ENCODE measurements around the gene KCNG4. TPM values are rescaled to one million over a fixed set of nuclear protein-coding genes. Genes with fewer than 3 reads are reported as not detected.

KCNG4 gene
- total RNA-seq, 2 experiments from 2014 or later = not detected

DNA sequence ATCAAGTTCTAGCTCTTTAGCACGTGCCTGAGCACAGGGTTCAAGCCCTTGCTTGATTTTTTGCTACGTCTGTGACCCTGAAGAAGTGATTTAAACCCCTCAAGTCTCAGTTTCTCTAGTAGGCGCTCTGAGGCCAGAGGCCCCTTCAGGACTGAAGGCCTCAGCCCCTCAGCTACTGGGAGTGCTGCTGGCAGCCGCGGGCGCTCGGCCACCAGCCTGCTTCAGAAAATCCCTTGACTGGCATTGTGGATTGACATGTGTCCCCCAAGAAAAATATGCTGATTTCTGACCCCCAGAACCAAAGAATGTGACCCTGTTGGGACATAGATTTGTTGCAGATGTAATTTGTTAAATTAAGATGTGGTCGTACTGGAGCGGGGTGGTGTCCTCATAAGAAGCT is 34.7 kb upstream of the KCNG4 start:
- Mint-ChIP-seq H3K9me3 (ENCODE audit: low read depth) (no peaks in the 10 kb centered on the region), H3K36me3 (no peaks in the 10 kb centered on the region), H3K27me3 (peaks cover 10% of the 10 kb centered on the region), H3K4me1 (no peaks in the 10 kb centered on the region), H3K4me3 (no peak overlapping the region), H3K27ac (no peak overlapping the region)
- ATAC-seq = no peak
- no peak for DNase-seq
- CTCF ChIA-PET = no interaction called here

- Mint-ChIP-seq H3K27me3 (peaks cover 1% of the 10 kb centered on the region), H3K9me3 (ENCODE audit: low read depth) (no peaks in the 10 kb centered on the region), H3K4me3 (no peak overlapping the region), H3K27ac (no peak overlapping the region), H3K4me1 (no peaks in the 10 kb centered on the region), H3K36me3 (no peaks in the 10 kb centered on the region)
- no peak for DNase-seq
- ATAC-seq = no peak
- CTCF ChIA-PET = interaction anchor here (1.2 kb wide), 1 partner anchor 400 kb away, joined by 3 read pairs; no protein-coding TSS in a partner anchor
Observed at GRCh38 chr16:84272740-84273320, 33.0 kb upstream of the KCNG4 start.

GRCh38 chr16:84271866-84272265 is 32.1 kb upstream of the KCNG4 start:
- DNase-seq (no peak), ATAC-seq (no peak)
- no peaks in the 10 kb centered on the region for H3K4me1 Mint-ChIP-seq
- H3K27me3 Mint-ChIP-seq = no peaks in the 10 kb centered on the region
- H3K36me3 Mint-ChIP-seq = no peaks in the 10 kb centered on the region
- H3K4me3 Mint-ChIP-seq = no peak overlapping the region
- no peak overlapping the region for H3K27ac Mint-ChIP-seq
- CTCF ChIA-PET = interaction anchor here (1.2 kb wide), 1 partner anchor 401 kb away, joined by 3 read pairs; no protein-coding TSS in a partner anchor
- H3K9me3 Mint-ChIP-seq (ENCODE audit: low read depth) = no peaks in the 10 kb centered on the region

DNA sequence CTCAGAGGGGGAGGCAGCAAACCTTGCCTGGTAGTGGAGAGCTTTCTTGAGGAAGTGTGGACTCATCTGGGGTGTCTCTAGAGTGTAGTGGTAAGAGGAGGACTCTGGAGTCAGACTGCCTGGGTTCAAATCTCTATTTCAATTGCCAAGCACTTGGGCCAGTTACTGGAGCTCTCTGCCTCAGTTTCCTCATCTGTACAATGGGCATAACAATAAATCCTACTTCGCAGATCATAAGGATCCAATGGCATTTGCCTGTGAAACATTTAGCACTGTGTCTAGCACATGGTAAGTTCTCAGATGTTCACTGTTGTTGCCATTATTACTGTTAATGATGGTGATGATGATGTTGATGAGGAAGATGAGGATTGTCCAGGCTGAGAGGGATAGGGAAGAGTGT is 31.2 kb upstream of the KCNG4 start:
- Mint-ChIP-seq H3K36me3 (no peaks in the 10 kb centered on the region), H3K9me3 (ENCODE audit: low read depth) (no peaks in the 10 kb centered on the region), H3K4me3 (no peak overlapping the region), H3K4me1 (no peaks in the 10 kb centered on the region), H3K27me3 (no peaks in the 10 kb centered on the region), H3K27ac (no peak overlapping the region)
- CTCF ChIA-PET = no interaction called here
- ATAC-seq (no peak), DNase-seq (no peak)

GRCh38 chr16:84270531-84270930 is 30.7 kb upstream of the KCNG4 start:
- Mint-ChIP-seq H3K4me3 (no peak overlapping the region), H3K27me3 (no peaks in the 10 kb centered on the region), H3K36me3 (no peaks in the 10 kb centered on the region), H3K27ac (no peak overlapping the region), H3K4me1 (no peaks in the 10 kb centered on the region), H3K9me3 (ENCODE audit: low read depth) (no peaks in the 10 kb centered on the region)
- CTCF ChIA-PET = no interaction called here
- DNase-seq = no peak
- no peak for ATAC-seq

DNA sequence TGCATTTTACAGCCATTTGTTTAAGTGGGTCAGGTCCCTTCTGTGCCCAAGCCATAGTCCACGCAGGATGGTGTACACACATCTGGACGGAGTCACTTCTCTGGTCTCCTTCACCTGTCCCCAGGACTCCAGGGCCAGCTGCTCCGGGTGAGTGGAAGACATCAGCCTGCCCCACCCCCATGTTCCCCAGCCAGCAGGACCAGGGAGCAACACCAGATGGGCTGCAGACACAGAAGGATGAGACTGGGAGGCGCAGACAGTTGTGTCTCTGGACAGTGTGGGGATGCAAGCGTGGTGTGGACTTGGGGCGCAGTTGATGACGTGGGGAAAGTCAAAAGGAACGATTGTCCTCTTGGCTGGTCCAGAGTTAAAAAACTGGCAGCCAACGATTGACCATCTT is 30.3 kb upstream of the KCNG4 start:
- Mint-ChIP-seq H3K27me3 (no peaks in the 10 kb centered on the region), H3K4me1 (no peaks in the 10 kb centered on the region), H3K36me3 (no peaks in the 10 kb centered on the region), H3K9me3 (ENCODE audit: low read depth) (no peaks in the 10 kb centered on the region), H3K27ac (no peak overlapping the region), H3K4me3 (no peak overlapping the region)
- CTCF ChIA-PET = no interaction called here
- no peak for DNase-seq
- no peak for ATAC-seq

GRCh38 chr16:84268291-84269040 is 28.7 kb upstream of the KCNG4 start:
- H3K36me3 Mint-ChIP-seq = no peaks in the 10 kb centered on the region
- CTCF ChIA-PET = interaction anchor here (0.7 kb wide), 2 partner anchors 36 to 236 kb away, joined by 3 read pairs; partner anchors contain the start of gene MEAK7
- no peak for ATAC-seq
- H3K27ac Mint-ChIP-seq = no peak overlapping the region
- no peaks in the 10 kb centered on the region for H3K4me1 Mint-ChIP-seq
- no peak for DNase-seq
- no peaks in the 10 kb centered on the region for H3K9me3 Mint-ChIP-seq (ENCODE audit: low read depth)
- H3K4me3 Mint-ChIP-seq = no peak overlapping the region
- H3K27me3 Mint-ChIP-seq = no peaks in the 10 kb centered on the region

DNA sequence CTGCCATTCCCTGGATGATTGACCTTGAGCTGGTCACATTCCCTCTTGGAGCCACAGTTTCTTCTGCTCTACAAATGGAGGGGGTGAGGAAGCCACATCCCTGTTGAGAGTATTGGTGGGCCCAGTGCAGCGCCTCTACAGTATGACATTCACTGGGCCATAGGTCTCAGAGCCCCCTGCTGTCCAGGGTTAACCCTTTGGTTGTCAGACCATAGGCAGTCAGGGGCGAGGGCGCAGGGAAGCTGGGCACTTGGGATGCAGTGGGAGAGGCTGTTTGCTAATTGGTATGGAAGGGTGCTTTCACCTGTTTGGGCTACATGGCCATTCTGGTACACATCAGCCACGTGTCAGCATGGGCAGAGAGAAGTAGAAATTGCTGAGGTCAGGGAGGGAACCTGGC is 27.6 kb upstream of the KCNG4 start:
- Mint-ChIP-seq H3K9me3 (ENCODE audit: low read depth) (no peaks in the 10 kb centered on the region), H3K27ac (no peak overlapping the region), H3K36me3 (no peaks in the 10 kb centered on the region), H3K4me3 (no peak overlapping the region), H3K4me1 (no peaks in the 10 kb centered on the region), H3K27me3 (no peaks in the 10 kb centered on the region)
- DNase-seq (no peak), ATAC-seq (no peak)
- CTCF ChIA-PET = interaction anchor here (1.5 kb wide), 1 partner anchor 10 kb away, joined by 5 read pairs; no protein-coding TSS in a partner anchor

- Mint-ChIP-seq H3K27me3 (no peaks in the 10 kb centered on the region), H3K4me1 (no peaks in the 10 kb centered on the region), H3K27ac (no peak overlapping the region), H3K36me3 (no peaks in the 10 kb centered on the region), H3K9me3 (ENCODE audit: low read depth) (no peaks in the 10 kb centered on the region), H3K4me3 (no peak overlapping the region)
- DNase-seq = peak; percentile 52
- CTCF ChIA-PET = interaction anchor here (1.5 kb wide), 1 partner anchor 11 kb away, joined by 5 read pairs; no protein-coding TSS in a partner anchor
- ATAC-seq = peak; percentile 60
Observed at GRCh38 chr16:84266451-84266850, 26.6 kb upstream of the KCNG4 start.

DNA sequence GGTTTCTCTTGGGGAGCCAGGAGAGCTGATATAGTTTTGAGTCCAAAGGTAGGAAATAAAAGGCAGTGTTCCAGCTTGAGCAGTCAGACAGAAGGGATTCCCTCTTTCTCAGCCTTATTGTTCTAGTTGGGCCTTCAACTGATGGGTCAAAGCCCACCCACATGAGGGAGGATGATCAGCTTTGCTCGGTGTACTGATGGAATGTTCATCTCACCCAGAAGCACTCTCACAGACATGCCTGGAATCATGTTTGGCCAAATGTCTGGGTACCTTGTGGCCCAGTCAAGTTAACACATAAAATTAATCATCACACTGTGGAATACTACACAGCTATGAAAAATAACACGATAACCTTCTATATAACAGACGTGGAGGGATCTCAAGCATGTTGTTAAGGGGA is 23.1 kb upstream of the KCNG4 start:
- CTCF ChIA-PET = interaction anchor here (1.2 kb wide), 1 partner anchor 14 kb away, joined by 3 read pairs; no protein-coding TSS in a partner anchor
- H3K4me3 Mint-ChIP-seq = no peak overlapping the region
- no peaks in the 10 kb centered on the region for H3K27me3 Mint-ChIP-seq
- H3K4me1 Mint-ChIP-seq = no peaks in the 10 kb centered on the region
- ATAC-seq (no peak), DNase-seq (no peak)
- H3K9me3 Mint-ChIP-seq (ENCODE audit: low read depth) = no peaks in the 10 kb centered on the region
- no peak overlapping the region for H3K27ac Mint-ChIP-seq
- no peaks in the 10 kb centered on the region for H3K36me3 Mint-ChIP-seq

GRCh38 chr16:84262031-84262430 is 22.2 kb upstream of the KCNG4 start:
- no peak for DNase-seq
- Mint-ChIP-seq H3K27ac (no peak overlapping the region), H3K4me1 (no peaks in the 10 kb centered on the region), H3K27me3 (peaks cover 5% of the 10 kb centered on the region), H3K36me3 (no peaks in the 10 kb centered on the region), H3K9me3 (ENCODE audit: low read depth) (no peaks in the 10 kb centered on the region), H3K4me3 (no peak overlapping the region)
- CTCF ChIA-PET = no interaction called here
- ATAC-seq = no peak

DNA sequence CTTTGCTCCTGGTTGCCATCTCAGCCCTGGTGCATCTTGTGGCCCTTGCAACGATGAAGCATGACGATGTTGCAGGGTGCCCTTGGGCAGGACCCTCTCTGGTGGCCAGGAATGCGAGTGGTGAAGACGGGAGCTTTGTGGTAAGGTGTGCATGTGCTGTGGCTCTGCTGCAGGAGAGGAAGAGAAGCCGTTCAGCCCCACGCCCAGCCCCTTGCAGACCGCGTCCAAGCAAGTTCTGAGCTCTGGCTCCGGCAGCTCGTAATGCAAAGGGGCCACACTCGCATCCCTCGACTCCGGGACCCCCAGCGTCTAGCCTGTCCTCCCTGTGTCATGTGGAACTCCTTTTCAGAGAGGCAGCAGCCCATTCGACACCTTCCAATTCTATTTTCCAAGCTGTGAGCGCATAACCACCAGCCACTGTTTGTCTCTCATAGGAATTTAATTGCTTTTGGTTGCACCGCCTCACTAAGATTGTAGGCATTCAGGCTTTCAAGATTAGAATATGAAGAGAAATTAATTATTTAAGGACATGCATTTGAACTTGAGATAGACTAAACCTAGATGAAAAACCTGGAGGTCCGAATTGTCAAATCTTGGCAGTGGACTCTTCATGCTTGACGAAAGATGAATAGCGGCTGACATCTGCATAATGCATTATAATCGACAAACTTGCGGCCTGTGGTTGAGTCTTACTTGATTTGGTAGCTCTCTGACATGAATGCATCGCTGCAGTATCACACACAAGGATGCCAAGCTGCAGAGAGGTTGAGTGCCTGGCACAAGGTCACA is 21.1 kb upstream of the KCNG4 start:
- Mint-ChIP-seq H3K36me3 (no peaks in the 10 kb centered on the region), H3K27me3 (peaks cover 9% of the 10 kb centered on the region), H3K4me1 (no peaks in the 10 kb centered on the region), H3K27ac (no peak overlapping the region), H3K4me3 (no peak overlapping the region), H3K9me3 (ENCODE audit: low read depth) (no peaks in the 10 kb centered on the region)
- ATAC-seq (no peak), DNase-seq (no peak)
- CTCF ChIA-PET = no interaction called here

DNA sequence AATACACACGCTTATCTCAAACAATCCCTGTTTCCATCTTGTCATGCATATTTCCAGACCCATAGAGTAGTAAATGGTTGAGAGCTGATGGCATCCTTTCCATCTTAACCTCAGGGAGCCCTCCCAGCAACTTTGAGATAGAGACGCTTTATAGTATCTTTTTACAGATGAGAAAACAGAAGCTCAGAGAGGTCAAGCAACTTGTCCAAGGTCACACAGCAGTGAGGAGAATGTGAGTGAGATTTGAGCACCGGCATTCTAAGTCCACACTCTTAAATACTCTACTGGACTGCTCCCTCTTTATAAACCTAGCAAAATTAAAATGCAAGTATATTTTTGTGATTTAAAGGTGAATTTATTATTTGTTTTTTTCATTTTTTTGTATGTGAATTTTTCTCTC is 19.9 kb upstream of the KCNG4 start:
- ATAC-seq = no peak
- H3K27ac Mint-ChIP-seq = no peak overlapping the region
- CTCF ChIA-PET = no interaction called here
- H3K27me3 Mint-ChIP-seq = peaks cover 14% of the 10 kb centered on the region
- no peaks in the 10 kb centered on the region for H3K36me3 Mint-ChIP-seq
- H3K4me3 Mint-ChIP-seq = no peak overlapping the region
- peaks cover 2% of the 10 kb centered on the region for H3K9me3 Mint-ChIP-seq (ENCODE audit: low read depth)
- no peaks in the 10 kb centered on the region for H3K4me1 Mint-ChIP-seq
- no peak for DNase-seq

Measured in activated CD8-positive, alpha-beta memory T cell treated with anti-CD3 and anti-CD28 coated beads, Interleukin-2, amount 10 ng/mL, durations not matched to agents 7 days and 5 days (primary cell).